Measurements from ENCODE around the gene ZNF444. TPM values are rescaled to one million over a fixed set of nuclear protein-coding genes. Genes with fewer than 3 reads are reported as not detected.
A peak's percentile ranks its signal among the peaks of the same experiment; 100 is the strongest.

The ZNF444 gene
- total RNA-seq, 6 experiments from 2014 or later, result 20.6 to 28.4 (median 22.5) TPM

GRCh38 chr19:56108447-56109195 is 32.5 kb upstream of the ZNF444 start:
- 0 out of 2 replicates have a peak overlapping the region, but pooled peaks have one; percentile 3 for H3K27ac Mint-ChIP-seq
- H3K9me3 Mint-ChIP-seq, result no peaks in the 10 kb centered on the region
- peaks cover 5% of the 10 kb centered on the region for H3K27me3 Mint-ChIP-seq (ENCODE audit: insufficient read depth)
- peaks cover 7% of the 10 kb centered on the region; the same call in 1 of the 2 replicates for H3K4me1 Mint-ChIP-seq (ENCODE audit: low read depth)
- TF ChIP-seq CTCF (IDR thresholded peaks at IDR 0.05), result no peak
- H3K4me3 Mint-ChIP-seq, result no peak overlapping the region
- peaks cover 7% of the 10 kb centered on the region; the same call in 1 of the 2 replicates for H3K36me3 Mint-ChIP-seq (ENCODE audit: low read depth)
- no peak for DNase-seq

- peaks cover 5% of the 10 kb centered on the region for H3K27me3 Mint-ChIP-seq (ENCODE audit: insufficient read depth)
- H3K4me1 Mint-ChIP-seq (ENCODE audit: low read depth), result peaks cover 7% of the 10 kb centered on the region; the same call in 1 of the 2 replicates
- H3K4me3 Mint-ChIP-seq, result no peak overlapping the region
- no peak for TF ChIP-seq CTCF (IDR thresholded peaks at IDR 0.05)
- no peaks in the 10 kb centered on the region for H3K9me3 Mint-ChIP-seq
- peaks cover 7% of the 10 kb centered on the region; the same call in 1 of the 2 replicates for H3K36me3 Mint-ChIP-seq (ENCODE audit: low read depth)
- H3K27ac Mint-ChIP-seq, result 0 out of 2 replicates have a peak overlapping the region, but pooled peaks have one; percentile 3
- no peak for DNase-seq
Measured at GRCh38 chr19:56109226-56109625, 31.9 kb upstream of the ZNF444 start.

GRCh38 chr19:56110515-56111448 is 30.3 kb upstream of the ZNF444 start:
- H3K9me3 Mint-ChIP-seq, result no peaks in the 10 kb centered on the region
- TF ChIP-seq CTCF (IDR thresholded peaks at IDR 0.05), result no peak
- H3K27ac Mint-ChIP-seq, result peak overlapping the region; percentile 53; the same call in 1 of the 2 replicates
- H3K4me1 Mint-ChIP-seq (ENCODE audit: low read depth), result peaks cover 14% of the 10 kb centered on the region
- H3K36me3 Mint-ChIP-seq (ENCODE audit: low read depth), result peaks cover 3% of the 10 kb centered on the region; the same call in 1 of the 2 replicates
- no peak for DNase-seq
- H3K4me3 Mint-ChIP-seq, result no peak overlapping the region
- H3K27me3 Mint-ChIP-seq (ENCODE audit: insufficient read depth), result peaks cover 6% of the 10 kb centered on the region

- DNase-seq, result no peak
- TF ChIP-seq CTCF (IDR thresholded peaks at IDR 0.05), result no peak
- peaks cover 6% of the 10 kb centered on the region for H3K27me3 Mint-ChIP-seq (ENCODE audit: insufficient read depth)
- H3K9me3 Mint-ChIP-seq, result no peaks in the 10 kb centered on the region
- H3K27ac Mint-ChIP-seq, result no peak overlapping the region
- peaks cover 14% of the 10 kb centered on the region for H3K4me1 Mint-ChIP-seq (ENCODE audit: low read depth)
- H3K4me3 Mint-ChIP-seq, result no peak overlapping the region
- peaks cover 7% of the 10 kb centered on the region; the same call in 1 of the 2 replicates for H3K36me3 Mint-ChIP-seq (ENCODE audit: low read depth)
Measured at GRCh38 chr19:56111601-56112312, 29.3 kb upstream of the ZNF444 start.

GRCh38 chr19:56112313-56112709 is 28.8 kb upstream of the ZNF444 start:
- Mint-ChIP-seq H3K4me1 (ENCODE audit: low read depth) (peaks cover 14% of the 10 kb centered on the region), H3K9me3 (no peaks in the 10 kb centered on the region), H3K27me3 (ENCODE audit: insufficient read depth) (peaks cover 6% of the 10 kb centered on the region), H3K36me3 (ENCODE audit: low read depth) (peaks cover 7% of the 10 kb centered on the region; the same call in 1 of the 2 replicates), H3K4me3 (no peak overlapping the region), H3K27ac (peak overlapping the region; percentile 42)
- no peak for TF ChIP-seq CTCF (IDR thresholded peaks at IDR 0.05)
- no peak for DNase-seq
